Muscle layer of colon (tissue), 2 donors: ENCODE data around the gene ACKR4.

Experiments
- H3K27ac ChIP-seq: one replicate; pipeline ENCODE4 v1.7.0; 2013; ENCODE audit warnings: low read depth, mild to moderate bottlenecking, low read length, moderate library complexity
- H3K27me3 ChIP-seq, 2 donors: one replicate each; pipeline ENCODE4 v1.7.0; 2013; ENCODE audit warnings: low read length in 2 of 2, mild to moderate bottlenecking in 2 of 2; ENCODE audit not compliant: insufficient read depth in 2 of 2, control insufficient read depth in 1 of 2
- H3K36me3 ChIP-seq: one replicate; pipeline ENCODE4 v1.7.0; 2013; ENCODE audit warnings: mild to moderate bottlenecking, low read length; ENCODE audit not compliant: insufficient read depth
- H3K4me1 ChIP-seq: one replicate; pipeline ENCODE4 v1.7.0; 2013; ENCODE audit warnings: mild to moderate bottlenecking, low read length; ENCODE audit not compliant: insufficient read depth
- H3K4me3 ChIP-seq, 2 donors: one replicate each; pipeline ENCODE4 v1.7.0; 2013; ENCODE audit warnings: low read length in 2 of 2, low read depth in 1 of 2, mild to moderate bottlenecking in 1 of 2, moderate library complexity in 1 of 2
- H3K9ac ChIP-seq: one replicate; pipeline ENCODE4 v1.7.0; 2013; ENCODE audit warnings: low read length
- H3K9me3 ChIP-seq: one replicate; pipeline ENCODE4 v1.7.0; 2013; ENCODE audit warnings: mild to moderate bottlenecking, low read length
- donor health status: abdominal sarcoma.
- donor health status: Adenocarcinoma of cecum.

Gene ACKR4

GRCh38 chr3:132564070-132564465 is 33.0 kb upstream of the ACKR4 start:
- Histone ChIP-seq H3K9ac (no peak overlapping the region), H3K4me1 (no peaks in the 10 kb centered on the region), H3K27ac (no peak overlapping the region), H3K36me3 (no peaks in the 10 kb centered on the region), H3K4me3 (no peak overlapping the region), H3K9me3 (no peaks in the 10 kb centered on the region), H3K27me3 (no peaks in the 10 kb centered on the region)

- no peaks in the 10 kb centered on the region for H3K36me3 ChIP-seq
- H3K27me3 ChIP-seq: no peaks in the 10 kb centered on the region
- no peak overlapping the region for H3K27ac ChIP-seq
- H3K9ac ChIP-seq: no peak overlapping the region
- peaks cover 8% of the 10 kb centered on the region for H3K4me1 ChIP-seq
- H3K4me3 ChIP-seq: no peak overlapping the region
- no peaks in the 10 kb centered on the region for H3K9me3 ChIP-seq
Observed at GRCh38 chr3:132568422-132568821, 28.6 kb upstream of the ACKR4 start.

GRCh38 chr3:132569153-132569552 is 27.9 kb upstream of the ACKR4 start:
- H3K4me1 ChIP-seq: peaks cover 8% of the 10 kb centered on the region
- H3K27ac ChIP-seq: no peak overlapping the region
- H3K9ac ChIP-seq: no peak overlapping the region
- no peaks in the 10 kb centered on the region for H3K36me3 ChIP-seq
- no peaks in the 10 kb centered on the region for H3K9me3 ChIP-seq
- no peak overlapping the region for H3K4me3 ChIP-seq
- no peaks in the 10 kb centered on the region for H3K27me3 ChIP-seq

- H3K4me3 ChIP-seq: no peak overlapping the region
- no peak overlapping the region for H3K9ac ChIP-seq
- H3K4me1 ChIP-seq: peaks cover 8% of the 10 kb centered on the region
- no peak overlapping the region for H3K27ac ChIP-seq
- no peaks in the 10 kb centered on the region for H3K27me3 ChIP-seq
- H3K36me3 ChIP-seq: no peaks in the 10 kb centered on the region
- H3K9me3 ChIP-seq: no peaks in the 10 kb centered on the region
Observed at GRCh38 chr3:132569580-132569979, 27.5 kb upstream of the ACKR4 start.

GRCh38 chr3:132570016-132570415 is 27.1 kb upstream of the ACKR4 start:
- Histone ChIP-seq H3K4me1 (peaks cover 8% of the 10 kb centered on the region), H3K27ac (no peak overlapping the region), H3K9ac (no peak overlapping the region), H3K9me3 (no peaks in the 10 kb centered on the region), H3K36me3 (no peaks in the 10 kb centered on the region), H3K27me3 (no peaks in the 10 kb centered on the region), H3K4me3 (no peak overlapping the region)

- Histone ChIP-seq H3K9me3 (no peaks in the 10 kb centered on the region), H3K4me1 (peaks cover 8% of the 10 kb centered on the region), H3K27ac (no peak overlapping the region), H3K36me3 (peaks cover 8% of the 10 kb centered on the region), H3K9ac (no peak overlapping the region), H3K4me3 (no peak overlapping the region), H3K27me3 (no peaks in the 10 kb centered on the region)
Observed at GRCh38 chr3:132573797-132574211, 23.3 kb upstream of the ACKR4 start.

- Histone ChIP-seq H3K27ac (no peak overlapping the region), H3K9me3 (no peaks in the 10 kb centered on the region), H3K4me1 (no peaks in the 10 kb centered on the region), H3K36me3 (no peaks in the 10 kb centered on the region), H3K9ac (no peak overlapping the region), H3K27me3 (no peaks in the 10 kb centered on the region), H3K4me3 (no peak overlapping the region)
Observed at GRCh38 chr3:132587401-132587800, 9.7 kb upstream of the ACKR4 start.

- Histone ChIP-seq H3K27me3 (no peaks in the 10 kb centered on the region), H3K9me3 (no peaks in the 10 kb centered on the region), H3K4me1 (no peaks in the 10 kb centered on the region), H3K27ac (peak overlapping the region; percentile 12), H3K9ac (no peak overlapping the region), H3K36me3 (no peaks in the 10 kb centered on the region), H3K4me3 (no peak overlapping the region)
Observed at GRCh38 chr3:132592216-132592615, 4.9 kb upstream of the ACKR4 start.

- Histone ChIP-seq H3K4me1 (no peaks in the 10 kb centered on the region), H3K27me3 (no peaks in the 10 kb centered on the region), H3K9me3 (no peaks in the 10 kb centered on the region), H3K36me3 (no peaks in the 10 kb centered on the region), H3K4me3 (no peak overlapping the region), H3K9ac (no peak overlapping the region), H3K27ac (no peak overlapping the region)
Observed at GRCh38 chr3:132593241-132593946, 3.7 kb upstream of the ACKR4 start.

GRCh38 chr3:132593947-132594323 is 3.1 kb upstream of the ACKR4 start:
- Histone ChIP-seq H3K27me3 (no peaks in the 10 kb centered on the region), H3K4me1 (no peaks in the 10 kb centered on the region), H3K36me3 (no peaks in the 10 kb centered on the region), H3K4me3 (no peak overlapping the region), H3K27ac (no peak overlapping the region), H3K9me3 (no peaks in the 10 kb centered on the region), H3K9ac (no peak overlapping the region)

- Histone ChIP-seq H3K4me1 (no peaks in the 10 kb centered on the region), H3K27ac (no peak overlapping the region), H3K27me3 (no peaks in the 10 kb centered on the region), H3K9me3 (no peaks in the 10 kb centered on the region), H3K9ac (no peak overlapping the region), H3K4me3 (no peak overlapping the region), H3K36me3 (no peaks in the 10 kb centered on the region)
Observed at GRCh38 chr3:132594498-132594897, 2.6 kb upstream of the ACKR4 start.

- H3K4me1 ChIP-seq: no peaks in the 10 kb centered on the region
- H3K4me3 ChIP-seq: no peak overlapping the region
- H3K27me3 ChIP-seq: no peaks in the 10 kb centered on the region
- no peaks in the 10 kb centered on the region for H3K36me3 ChIP-seq
- H3K9ac ChIP-seq: no peak overlapping the region
- H3K27ac ChIP-seq: no peak overlapping the region
- H3K9me3 ChIP-seq: no peaks in the 10 kb centered on the region
Observed at GRCh38 chr3:132595014-132595413, 2.1 kb upstream of the ACKR4 start.
